GM18868 (cell line): ENCODE results near the gene OSBPL6.
A peak's percentile ranks its signal among the peaks of the same experiment; 100 is the strongest.
"Not testable (repeated sequence)": the region's sequence is repeated elsewhere in the genome, so short reads cannot be mapped to it uniquely, and the experiment has no call there.

Experiments
- ATAC-seq: cut with Tn5 transposase; IDR thresholded peaks from one replicate; pipeline ENCODE4 v1.9.1; 2021; ENCODE audit warnings: mild to moderate bottlenecking, moderate library complexity; ENCODE audit not compliant: unreplicated experiment

The OSBPL6 gene

DNA sequence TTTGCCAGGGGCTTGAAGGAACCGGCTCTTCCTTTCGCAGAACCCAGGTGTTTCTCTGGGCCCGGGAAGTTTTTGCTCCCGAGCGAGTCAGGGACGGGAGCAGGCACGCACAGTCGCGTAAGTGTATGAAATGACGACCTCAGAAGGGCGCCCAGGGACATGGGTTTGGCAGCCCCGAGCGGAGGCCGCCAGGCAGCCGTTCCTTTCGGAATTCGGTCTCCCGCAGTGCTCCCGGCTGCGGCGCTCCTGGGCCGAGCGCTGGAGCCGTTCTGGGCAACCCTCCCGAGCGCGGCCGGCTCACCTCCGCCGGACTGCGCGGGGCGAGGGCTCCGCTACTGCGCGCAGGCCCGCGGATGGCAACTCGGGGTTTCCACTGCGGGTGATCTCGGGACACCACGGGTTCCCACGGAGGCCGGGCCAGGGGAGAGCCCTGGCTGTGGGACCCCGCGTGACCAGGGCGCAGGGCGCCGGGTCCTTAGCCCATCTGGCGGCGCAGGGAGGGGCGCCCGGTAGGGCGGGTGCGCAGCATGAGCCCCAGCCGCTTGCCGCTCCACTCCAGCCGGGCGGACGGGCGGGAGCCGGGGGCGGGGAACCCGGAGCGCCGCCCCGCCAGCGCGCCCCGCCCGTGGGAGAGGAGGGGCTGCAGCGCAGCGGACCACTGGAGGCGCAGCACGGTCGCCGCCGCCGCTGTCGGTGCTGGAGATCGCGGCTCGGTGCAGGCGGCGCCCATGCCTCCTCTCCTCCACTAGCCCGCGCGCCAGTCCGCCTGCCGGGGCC lies at the start of gene OSBPL6:
OSBPL6 (plus strand) TSS at position 690 of the 777 bp plus-strand sequence. CDS start 111,673 bp downstream, outside the sequence.
- peak; percentile 93 for ATAC-seq

DNA sequence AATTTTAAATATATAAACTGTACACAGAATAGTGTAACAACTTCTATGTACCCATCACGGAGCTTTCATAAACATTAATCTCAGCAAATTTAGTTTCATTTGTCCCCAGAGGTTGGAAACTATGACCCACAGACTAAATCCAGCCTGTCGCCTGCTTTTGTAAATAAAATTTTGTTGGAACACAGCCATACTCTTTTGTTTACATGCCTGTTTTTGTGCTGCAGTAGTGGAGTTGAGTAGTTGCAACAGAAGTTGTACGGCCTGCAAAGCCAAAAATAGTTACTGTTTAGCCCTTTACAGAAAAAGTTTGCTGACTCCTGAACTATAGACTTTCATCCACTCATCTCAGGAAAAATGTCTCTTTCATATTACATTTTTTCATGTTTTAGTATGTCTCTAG lies 42.3 kb upstream of the OSBPL6 start:
- ATAC-seq = no peak

DNA sequence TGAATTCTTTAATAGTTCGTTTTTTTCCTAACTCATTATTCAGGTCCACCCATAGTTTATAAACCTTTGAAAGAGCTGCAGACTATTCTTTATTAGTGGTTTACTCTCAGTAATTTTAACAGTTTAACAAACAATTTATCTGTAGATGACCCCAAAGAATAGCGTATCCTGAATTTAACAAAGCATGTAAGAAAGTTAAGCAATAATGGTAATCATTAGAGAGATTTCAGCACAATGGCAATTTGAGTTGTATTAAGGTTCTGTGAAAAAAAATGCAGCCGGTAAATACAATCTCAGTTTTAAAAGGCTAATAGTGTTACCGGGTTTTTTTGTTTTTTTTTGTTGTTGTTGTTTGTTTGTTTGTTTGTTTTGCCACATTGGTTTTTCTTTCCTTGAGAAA lies 41.8 kb upstream of the OSBPL6 start:
- ATAC-seq = no peak

DNA sequence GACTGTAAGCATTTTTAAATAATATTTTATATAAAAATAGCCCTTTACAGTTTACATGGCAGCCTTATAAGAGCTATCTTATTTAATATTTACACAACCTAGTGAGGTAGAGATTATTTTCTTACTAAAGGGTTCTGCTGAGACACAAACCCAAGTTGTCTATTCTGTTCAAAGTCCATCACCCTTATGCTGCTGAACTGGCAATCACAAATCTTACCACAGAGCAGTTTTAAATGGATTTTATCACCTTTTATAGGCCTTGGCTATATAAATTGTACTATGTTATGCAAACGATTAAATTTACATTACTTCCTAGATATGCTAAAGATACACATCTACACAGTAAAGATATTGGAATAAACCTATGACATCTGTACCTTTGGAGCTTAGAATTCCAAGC lies 41.3 kb upstream of the OSBPL6 start:
- no peak for ATAC-seq

DNA sequence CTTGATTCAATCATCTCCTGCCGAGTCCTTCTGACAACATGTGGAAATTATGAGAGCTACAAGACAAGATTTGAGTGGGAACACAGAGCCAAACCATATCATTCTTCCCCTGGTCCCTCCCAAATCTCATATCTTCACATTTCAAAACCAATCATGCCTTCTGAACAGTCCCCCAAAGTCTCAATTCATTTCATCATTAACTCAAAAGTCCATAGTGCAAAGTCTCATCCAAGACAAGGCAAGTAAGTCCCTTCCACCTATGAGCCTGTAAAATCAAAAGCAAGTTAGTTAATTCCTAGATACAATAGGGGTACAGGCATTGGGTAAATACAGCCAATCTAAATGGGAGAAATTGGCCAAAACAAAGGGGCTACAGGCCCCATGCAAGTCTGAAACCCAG lies 40.4 kb upstream of the OSBPL6 start:
- not testable (repeated sequence) for ATAC-seq

DNA sequence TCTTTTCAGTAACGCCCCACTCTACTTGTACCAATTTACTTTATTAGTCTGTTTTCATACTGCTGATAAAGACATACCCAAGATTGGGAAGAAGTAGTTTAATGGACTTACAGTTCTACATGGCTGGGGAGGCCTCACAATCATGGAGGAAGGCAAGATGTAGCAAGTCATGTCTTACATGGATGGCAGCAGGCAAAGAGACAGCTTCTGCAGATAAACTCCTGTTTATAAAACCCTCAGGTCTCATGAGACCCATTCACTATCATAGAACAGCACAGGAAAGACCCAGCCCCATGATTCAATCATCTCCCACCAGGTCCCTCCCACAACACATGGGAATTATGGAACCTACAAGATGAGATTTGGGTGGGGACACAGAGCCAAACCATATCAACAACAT lies 38.8 kb upstream of the OSBPL6 start:
- ATAC-seq = no peak

DNA sequence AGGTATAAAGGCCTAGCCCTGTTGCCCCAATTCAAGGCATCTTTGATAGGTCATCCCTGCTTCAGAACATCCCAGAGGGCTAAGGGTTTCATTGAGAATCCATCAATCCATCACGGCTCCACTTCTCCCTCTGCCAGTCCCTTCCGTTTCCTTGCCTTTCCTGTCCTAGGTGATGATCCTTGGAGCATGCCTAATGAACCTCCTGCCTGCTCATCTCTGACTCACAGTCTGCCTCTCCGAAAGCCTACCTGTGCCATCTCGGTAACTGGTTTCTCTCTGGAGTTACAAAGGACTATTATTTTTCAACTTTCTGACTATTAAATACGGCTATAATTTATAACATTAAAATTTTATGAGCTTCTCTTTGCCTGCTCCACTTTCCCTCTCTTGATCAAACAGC lies 36.7 kb upstream of the OSBPL6 start:
- no peak for ATAC-seq

DNA sequence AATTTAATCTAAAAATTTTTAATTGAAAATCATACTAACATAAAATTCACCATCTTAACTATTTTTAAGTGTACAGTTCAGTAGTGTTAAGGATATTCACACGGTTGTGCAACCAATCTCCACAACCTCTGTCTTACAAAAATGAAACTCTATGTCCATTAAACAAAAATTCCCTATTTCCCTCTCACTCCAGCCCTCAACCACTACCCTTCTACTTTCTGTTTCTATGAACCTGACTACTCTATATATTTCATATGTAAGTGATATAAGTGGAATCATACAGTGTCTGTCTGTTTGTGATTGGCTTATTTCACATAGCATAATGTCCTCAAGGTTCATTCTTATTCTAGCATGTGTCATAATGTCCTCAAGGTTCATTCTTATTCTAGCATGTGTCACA lies 34.3 kb upstream of the OSBPL6 start:
- no peak for ATAC-seq

DNA sequence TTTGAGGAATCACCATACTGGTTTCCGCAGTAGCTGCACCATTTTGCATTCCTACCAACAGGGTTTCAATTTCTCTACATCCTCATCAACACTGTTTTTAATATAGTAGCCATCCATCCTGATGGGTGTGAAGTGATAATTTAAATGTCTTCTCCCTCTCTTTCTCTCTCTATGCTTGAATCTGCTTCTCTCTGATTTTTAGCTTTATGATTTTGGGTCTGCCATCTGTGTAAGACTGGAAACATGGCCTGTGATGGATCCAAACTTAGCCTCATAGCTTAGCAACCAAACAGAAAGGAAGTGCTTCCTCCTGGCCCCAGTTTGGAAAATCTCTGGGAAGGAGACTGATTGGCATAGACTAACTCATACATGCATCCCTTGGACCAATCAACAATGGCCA lies 33.7 kb upstream of the OSBPL6 start:
- ATAC-seq = no peak

DNA sequence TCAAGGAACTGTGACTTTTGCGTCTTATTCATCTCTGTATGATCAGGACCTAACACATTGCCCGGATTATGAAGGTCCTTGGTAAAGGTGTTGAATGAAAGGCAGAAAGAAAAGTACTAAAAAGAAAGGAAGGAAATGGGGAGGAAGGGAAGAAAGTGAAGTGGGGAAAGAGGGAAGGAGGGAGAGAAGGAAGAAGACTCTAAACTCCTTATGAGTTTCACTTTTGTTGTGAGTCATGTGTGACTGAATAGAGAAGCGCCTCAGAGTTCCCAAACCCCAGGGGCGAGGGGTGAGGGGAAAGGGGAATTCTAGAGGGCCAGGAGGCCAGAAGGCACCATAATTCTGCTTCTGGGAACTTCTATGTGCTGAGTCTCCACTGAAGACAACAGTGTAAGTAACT lies 30.9 kb upstream of the OSBPL6 start:
- peak; percentile 64 for ATAC-seq

DNA sequence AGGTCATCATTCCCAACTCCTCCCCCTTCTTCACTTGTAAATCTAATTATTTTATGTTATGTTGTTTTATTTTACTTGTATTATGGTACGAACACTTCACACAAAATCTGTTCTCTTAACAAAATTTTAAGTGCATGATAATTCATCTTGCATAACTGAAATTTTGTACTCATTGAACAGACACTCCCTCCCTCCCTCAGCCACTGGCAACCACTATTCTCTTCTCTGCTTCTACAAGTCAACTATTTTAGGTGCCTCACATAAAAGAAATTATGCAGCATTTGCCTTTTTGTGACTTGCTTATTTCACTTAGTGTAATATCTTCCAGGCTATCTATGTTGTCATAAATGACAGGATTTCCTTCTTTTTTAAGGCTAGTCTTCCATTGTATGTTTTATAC lies 30.4 kb upstream of the OSBPL6 start:
- ATAC-seq = no peak

DNA sequence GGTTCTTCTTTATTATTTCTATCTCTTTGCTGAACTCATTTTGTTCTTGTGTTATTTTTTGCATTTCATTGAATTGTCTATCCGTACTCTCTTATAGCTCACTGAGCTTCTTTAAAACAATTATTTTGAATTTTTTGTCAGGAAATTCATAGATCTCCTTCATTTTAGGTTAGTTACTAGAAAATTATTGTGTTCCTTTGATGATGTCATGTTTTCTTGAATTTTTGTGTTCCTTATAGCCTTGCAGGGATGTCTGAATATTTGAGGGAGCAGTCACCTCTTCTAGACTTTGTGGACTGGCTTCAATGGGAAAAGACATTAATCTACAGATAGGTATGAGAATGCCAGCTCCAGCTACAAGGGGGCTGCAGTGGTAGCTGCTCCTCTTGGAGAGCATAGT lies 20.7 kb upstream of the OSBPL6 start:
- ATAC-seq = no peak

DNA sequence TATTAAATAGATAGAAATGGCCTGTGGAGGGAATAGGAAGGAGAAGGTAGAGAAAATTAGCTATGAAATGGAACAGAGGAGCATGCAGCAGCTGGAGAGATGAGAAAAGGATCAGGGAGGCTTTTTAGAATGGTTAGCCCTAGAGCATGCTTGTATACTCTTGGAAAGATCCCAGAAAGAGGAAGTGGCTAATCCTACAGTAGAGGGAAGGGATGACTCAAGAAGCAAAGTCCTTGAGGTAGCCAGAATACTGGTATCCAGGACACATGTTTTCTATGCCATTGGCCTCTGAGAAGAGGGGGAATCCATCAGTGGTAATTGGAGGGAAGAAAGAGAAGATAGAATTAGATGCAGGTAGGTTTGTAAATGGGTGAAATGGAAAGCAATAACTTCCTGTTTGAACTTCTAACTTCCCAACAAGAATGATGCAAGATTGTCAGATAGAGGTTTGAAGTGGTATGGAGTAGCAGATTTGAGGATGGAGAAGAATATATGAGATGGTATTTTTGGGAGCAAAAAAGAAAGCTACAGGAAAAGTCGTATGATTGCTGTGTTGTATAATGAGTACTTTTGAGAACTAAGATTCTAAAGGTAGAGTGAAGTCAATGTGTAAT lies 17.1 kb upstream of the OSBPL6 start:
- no peak for ATAC-seq

DNA sequence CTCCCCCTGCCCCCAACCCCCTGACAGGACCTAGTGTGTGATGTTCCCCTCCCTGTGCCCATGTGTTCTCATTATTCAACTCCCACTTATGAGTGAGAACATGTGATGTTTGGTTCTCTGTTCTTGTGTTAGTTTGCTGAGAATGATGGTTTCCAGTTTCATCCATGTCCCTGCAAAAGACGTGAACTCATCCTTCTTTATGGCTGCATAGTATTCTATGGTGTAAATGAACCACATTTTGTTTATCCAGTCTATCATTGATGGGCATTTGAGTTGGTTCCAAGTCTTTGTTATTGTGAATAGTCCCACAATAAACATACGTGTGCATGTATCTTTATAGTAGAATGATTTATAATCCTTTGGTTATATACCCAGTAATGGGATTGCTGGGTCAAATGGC lies 13.7 kb upstream of the OSBPL6 start:
- not testable (repeated sequence) for ATAC-seq

DNA sequence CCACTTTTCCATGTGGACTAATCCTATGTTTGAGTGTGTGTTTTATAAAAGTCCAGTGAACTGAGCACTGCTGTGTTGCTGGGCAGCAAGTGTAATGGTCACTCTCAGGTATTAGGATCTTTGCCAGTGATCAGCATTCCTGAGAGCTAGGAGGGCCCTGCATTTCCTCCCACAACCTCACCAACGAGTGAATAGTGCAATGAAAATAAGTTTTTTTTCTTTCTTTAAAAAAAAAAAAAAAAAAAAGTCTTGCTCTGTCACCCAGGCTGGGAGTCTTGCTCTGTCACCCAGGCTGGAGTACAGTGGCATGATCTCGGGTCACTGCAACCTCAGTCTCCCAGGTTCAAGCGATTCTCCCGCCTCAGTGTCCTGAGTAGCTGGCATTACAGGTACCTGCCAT lies 6.5 kb upstream of the OSBPL6 start:
- ATAC-seq = no peak

DNA sequence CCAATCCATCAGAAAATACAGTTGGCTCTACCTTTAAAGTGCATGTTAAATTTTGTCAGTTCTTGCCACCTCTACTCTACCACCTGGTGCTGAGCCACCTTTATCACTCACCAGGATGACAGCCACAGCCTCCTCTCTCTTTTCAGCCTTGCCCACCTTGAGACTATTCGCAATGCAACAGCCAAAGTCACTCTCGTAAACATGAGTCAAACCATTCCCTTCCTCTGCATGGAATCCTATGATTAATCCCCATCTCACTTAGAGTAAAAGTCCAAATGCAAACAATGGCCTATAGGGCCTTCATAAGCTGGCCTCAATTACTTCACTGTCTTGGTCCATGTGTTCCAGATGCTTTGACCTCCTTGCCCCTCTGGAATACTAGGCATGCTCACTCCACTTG lies 5.8 kb upstream of the OSBPL6 start:
- no peak for ATAC-seq

DNA sequence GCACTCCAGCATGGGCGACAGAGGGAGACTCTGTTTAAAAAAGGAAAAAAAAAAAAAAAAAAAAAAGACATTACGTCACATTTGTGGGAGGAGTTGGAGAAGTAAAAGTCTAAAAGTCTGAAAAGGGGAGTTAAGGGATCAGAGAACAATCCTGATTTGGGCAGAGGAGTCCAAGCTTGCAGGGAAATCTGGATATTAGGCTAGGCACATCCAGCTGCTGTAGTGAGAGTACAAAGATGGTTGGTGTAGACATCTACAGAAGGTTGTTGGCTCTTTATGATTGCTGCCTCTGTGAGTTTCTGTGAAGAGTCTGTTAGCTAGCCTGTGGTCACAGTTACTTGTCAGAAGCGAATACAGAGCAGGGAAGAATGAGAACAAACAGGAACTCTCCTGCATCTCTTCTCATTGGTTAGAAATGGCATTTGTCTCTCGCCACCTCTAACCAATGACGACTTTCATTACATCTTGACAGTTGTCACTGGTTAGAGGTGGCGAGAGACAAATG lies 3.3 kb upstream of the OSBPL6 start:
- peak; percentile 30 for ATAC-seq

DNA sequence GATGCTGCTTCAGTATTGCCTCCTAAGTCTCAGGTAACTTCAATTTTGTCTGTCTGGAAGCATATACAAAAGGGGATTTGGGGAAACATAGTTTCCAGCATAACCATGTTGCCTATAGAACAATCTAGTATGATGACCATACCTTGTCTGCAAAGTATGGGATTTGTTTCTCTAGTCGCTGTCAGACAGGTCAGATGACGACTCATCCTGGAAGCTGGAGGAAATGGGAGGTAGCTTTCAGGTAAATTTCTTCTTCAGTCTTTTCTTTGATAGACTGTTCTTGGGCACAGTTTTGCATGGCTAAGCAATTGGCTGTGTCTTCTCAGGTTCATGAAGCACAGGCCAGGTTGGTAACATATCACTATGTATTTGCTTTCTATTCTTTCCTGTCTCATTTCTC lies 2.8 kb upstream of the OSBPL6 start:
- no peak for ATAC-seq

DNA sequence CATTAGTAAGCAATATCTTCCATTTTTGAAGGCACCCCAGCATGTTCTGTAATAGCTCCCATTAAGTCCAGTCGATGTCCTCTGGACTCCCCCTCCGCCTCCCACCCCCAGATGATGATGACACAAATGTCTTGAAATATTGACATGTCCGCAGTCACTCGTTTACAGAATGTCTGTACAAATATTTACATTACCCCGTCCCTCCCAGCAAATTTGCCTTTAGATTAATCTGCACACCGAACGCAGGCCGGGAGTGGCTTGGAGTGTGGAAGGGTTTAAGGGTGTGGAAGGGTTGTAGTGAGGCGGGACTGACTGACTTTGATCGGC lies 853 bp upstream of the OSBPL6 start:
- no peak for ATAC-seq

DNA sequence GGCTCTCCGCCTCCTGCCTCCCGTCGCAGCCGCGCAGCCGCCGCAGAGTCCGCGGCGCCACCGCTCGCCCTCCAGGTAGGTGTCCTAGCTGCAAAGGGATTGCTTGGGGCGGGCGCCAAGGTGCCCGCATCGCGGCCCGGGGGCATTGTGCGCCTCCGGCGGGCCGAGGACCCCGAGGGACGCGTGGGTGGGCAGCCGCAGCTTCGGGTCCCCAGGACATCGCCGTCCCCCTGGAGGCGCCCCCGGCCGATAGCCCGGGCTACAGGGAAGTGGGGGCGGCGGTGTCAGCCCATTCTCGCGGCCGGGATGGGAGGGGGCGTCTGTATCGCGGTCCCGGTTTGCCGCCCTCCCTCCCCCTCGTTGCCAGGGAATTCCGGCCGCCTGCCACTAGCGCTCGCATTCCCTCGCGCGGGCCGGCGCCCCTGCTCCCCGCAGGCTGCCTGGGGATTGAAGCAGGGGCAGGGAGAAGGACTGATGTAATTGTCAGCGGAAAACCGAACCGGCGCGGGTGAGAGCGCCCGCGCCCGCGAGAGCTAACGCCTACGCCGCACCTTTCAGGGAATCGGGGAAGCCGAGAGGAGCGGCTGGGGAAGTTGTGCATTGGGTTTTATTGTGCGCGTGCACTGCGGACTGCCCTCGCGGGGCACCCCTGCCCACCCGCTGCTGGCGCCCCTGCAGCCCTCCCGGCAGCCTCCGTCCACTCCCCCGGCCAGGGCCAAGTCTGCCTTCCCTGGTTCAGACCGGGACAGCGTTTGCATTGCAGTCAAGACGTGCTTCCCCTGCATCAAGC lies 483 bp downstream of the OSBPL6 start:
- ATAC-seq = peak; percentile 5

DNA sequence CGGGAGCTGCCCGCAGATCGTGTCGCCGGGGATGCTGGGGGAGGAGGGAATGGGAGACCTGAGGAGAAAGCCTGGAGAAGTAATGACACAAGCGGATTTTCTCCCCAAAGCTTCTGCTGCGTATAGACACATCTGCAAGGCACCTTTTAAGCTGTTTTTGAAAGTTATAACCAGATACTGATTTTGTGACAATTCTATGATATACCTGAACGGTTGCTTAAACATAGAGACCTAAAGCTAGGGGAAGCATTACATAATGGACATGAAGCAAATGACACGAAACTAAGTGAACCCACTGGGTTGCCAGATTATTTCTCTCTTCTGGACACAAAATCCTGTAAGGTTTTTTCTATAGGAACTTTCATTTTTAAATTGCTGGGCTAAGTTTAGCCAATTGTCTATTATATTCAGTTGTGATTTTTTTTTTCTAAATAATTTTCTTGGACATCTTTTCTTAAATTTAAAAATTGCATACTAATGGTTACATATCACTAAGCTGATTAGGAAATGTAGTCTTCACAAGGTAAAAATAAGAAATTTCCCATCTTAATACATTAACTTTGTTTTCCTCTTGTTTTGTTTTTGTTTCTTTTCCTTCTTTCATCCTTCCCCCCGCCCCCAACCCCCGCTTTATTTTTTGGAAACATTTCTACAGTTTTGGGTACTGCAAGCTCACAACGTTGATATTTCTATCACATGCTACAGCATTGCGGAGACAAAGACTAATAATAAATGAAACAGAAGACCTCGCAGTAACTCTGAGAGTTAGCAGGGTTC lies 1.3 kb downstream of the OSBPL6 start:
- no peak for ATAC-seq
